Body of pancreas (tissue), 4 donors: Measurements from ENCODE around the gene CASTOR1. TPM values are rescaled to one million over a fixed set of nuclear protein-coding genes. Genes with fewer than 3 reads are reported as not detected.
A peak's percentile ranks its signal among the peaks of the same experiment; 100 is the strongest.

Experiments
- ATAC-seq: fragments of 150-250 bp; one replicate; pipeline ENCODE4 v1.9.1; 2016
- DNase-seq, 4 donors: peaks; one replicate each; pipeline ENCODE4 v3.0.0-alpha.2; 2019
- H3K27ac ChIP-seq, 4 donors: fragments of 200-600 bp; sonication (generic); 1 replicate in 3 of 4; 2 replicates in 1 of 4; pipeline versions ENCODE4 v1.5.1 to v1.6.1; 2016 to 2019; ENCODE audit warnings: mild to moderate bottlenecking in 1 of 4, mixed read lengths in 1 of 4, moderate library complexity in 1 of 4
- H3K27me3 ChIP-seq, 2 donors: fragments of 200-600 bp; sonication (generic); one replicate each; pipeline ENCODE4 v1.6.0; 2016; ENCODE audit warnings: mild to moderate bottlenecking in 1 of 2
- H3K36me3 ChIP-seq, 2 donors: fragments of 200-600 bp; sonication (generic); replicated peaks in 1 of 2; 2 replicates each; pipeline ENCODE4 v1.5.1; 2016; ENCODE audit warnings: low read depth in 2 of 2; ENCODE audit not compliant: insufficient read depth in 1 of 2
- H3K4me1 ChIP-seq: fragments of 200-600 bp; sonication (generic); one replicate; pipeline ENCODE4 v1.6.0; 2016
- H3K4me3 ChIP-seq, 2 donors: fragments of 200-600 bp; sonication (generic); 1 replicate in 1 of 2; 2 replicates in 1 of 2; pipeline ENCODE4 v1.5.1; 2016 to 2019
- H3K9me3 ChIP-seq, 3 donors: fragments of 200-600 bp; sonication (generic); 1 replicate in 2 of 3; 2 replicates in 1 of 3; pipeline ENCODE4 v1.5.1; 2016
- POLR2A ChIP-seq, 3 donors: fragments of 450-650 bp; IDR thresholded peaks; one replicate each; pipeline ENCODE4 v1.6.1; 2016; ENCODE audit warnings: antibody characterized with exemption in 3 of 3, mild to moderate bottlenecking in 2 of 3
- WGBS, 2 donors: methylation state at CpG; one replicate each; pipeline ENCODE4 v1.1.5; 2017; 5-methylcytosine and 5-hydroxymethylcytosine counted together
- intact Hi-C: fragments of 100-400 bp; cut with DNase I; formaldehyde crosslinking; loops from one replicate; pipeline ENCODE4 v1.15.1; 2023
- total RNA-seq, 2 donors: library from RNA; depleted of rRNA; stranded (reverse); fragments of >200 nt; gene quantifications; one replicate each; pipeline ENCODE4 v1.1.0, GENCODE V29; 2016
- TF ChIP-seq, protein P1 (sequence below), 7 experiments: fragments of 450-650 bp in 4 of 7; fragments of 200-600 bp in 3 of 7; sonication (generic) in 3 of 7; IDR thresholded peaks; one replicate each; pipeline ENCODE4 v1.5.1; 2016 to 2019; ENCODE audit warnings: antibody characterized with exemption in 7 of 7

The CASTOR1 gene
- total RNA-seq, 2 donors from 2014 or later: 4.2 to 21.4 TPM

DNA sequence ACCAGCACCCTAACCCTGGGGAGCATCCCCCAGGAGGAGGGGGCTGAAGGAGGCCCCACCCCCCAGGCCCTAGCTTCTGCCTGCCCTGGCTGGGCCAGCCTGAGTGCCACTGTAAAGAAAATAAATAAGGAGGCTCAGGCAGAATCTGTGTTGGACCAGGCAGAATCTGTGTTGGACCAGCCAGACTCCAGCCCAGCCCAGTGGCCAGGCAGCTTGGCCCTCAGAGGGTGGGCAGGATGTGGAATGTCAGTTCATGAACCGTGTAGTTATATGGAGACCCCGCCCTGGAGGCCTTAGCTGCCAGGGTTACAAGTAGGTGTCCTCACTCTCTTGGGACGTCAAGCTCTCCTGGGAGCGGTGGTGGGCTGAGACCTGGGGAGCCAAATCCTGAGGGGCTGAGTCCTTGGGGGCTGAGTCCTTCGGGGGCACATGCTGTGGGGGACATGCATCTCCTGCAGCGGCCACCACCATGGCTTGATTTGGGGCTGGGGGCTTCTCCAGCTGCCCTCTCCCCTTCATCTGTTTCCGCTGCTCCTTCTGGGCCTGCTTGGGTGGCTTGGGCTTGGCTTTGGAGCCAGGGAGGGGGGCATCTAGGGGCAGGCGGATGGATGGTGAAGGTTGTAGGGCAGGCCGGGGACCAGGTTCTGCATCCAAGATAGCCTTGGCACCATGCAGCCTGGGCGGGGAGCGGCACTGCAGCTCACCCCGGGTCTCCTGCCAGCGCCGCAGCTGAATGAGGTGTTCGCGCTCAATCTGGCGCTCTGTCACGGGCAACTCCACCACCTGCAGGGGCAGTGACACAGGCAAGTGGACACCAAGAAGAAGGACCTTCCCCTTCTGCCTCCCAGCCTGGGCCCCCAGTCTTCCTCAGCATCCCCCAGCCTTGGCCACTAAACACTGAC lies 3.0 kb upstream of the CASTOR1 start:
- Histone ChIP-seq H3K36me3 (peaks cover 0 to 7% of the 10 kb centered on the region in 2 donors), H3K27ac (peak overlapping the region; percentile 85 to 90 (median 88)), H3K4me3 (no peak overlapping the region), H3K9me3 (no peaks in the 10 kb centered on the region), H3K4me1 (peaks cover 38% of the 10 kb centered on the region), H3K27me3 (no peaks in the 10 kb centered on the region)
- 90 to 92% methylated on average over 12 to 18 of the region's 18 CpGs for WGBS, 2 donors
- DNase-seq: no peak
- ATAC-seq: no peak
- TF ChIP-seq POLR2A (IDR thresholded peaks at IDR 0.05): no peak
- TF ChIP-seq, protein P1, sequence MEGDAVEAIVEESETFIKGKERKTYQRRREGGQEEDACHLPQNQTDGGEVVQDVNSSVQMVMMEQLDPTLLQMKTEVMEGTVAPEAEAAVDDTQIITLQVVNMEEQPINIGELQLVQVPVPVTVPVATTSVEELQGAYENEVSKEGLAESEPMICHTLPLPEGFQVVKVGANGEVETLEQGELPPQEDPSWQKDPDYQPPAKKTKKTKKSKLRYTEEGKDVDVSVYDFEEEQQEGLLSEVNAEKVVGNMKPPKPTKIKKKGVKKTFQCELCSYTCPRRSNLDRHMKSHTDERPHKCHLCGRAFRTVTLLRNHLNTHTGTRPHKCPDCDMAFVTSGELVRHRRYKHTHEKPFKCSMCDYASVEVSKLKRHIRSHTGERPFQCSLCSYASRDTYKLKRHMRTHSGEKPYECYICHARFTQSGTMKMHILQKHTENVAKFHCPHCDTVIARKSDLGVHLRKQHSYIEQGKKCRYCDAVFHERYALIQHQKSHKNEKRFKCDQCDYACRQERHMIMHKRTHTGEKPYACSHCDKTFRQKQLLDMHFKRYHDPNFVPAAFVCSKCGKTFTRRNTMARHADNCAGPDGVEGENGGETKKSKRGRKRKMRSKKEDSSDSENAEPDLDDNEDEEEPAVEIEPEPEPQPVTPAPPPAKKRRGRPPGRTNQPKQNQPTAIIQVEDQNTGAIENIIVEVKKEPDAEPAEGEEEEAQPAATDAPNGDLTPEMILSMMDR (IDR thresholded peaks at IDR 0.05): no peak
- intact Hi-C loops: no loop called here

GRCh38 chr22:30291058-30291892 lies 2.0 kb upstream of the CASTOR1 start:
- peak; percentile 86 to 96 (median 92) for DNase-seq
- Histone ChIP-seq H3K27me3 (no peaks in the 10 kb centered on the region), H3K36me3 (peaks cover 0 to 7% of the 10 kb centered on the region in 2 donors), H3K4me1 (peaks cover 38% of the 10 kb centered on the region), H3K9me3 (no peaks in the 10 kb centered on the region), H3K4me3 (no peak overlapping the region), H3K27ac (peak overlapping the region; percentile 85 to 90 (median 88))
- intact Hi-C loops: no loop called here
- ATAC-seq: peak; percentile 51
- WGBS, 2 donors: 40 to 48% methylated on average over 3 to 13 of the region's 13 CpGs
- TF ChIP-seq, protein P1 (IDR thresholded peaks at IDR 0.05): no peak
- TF ChIP-seq POLR2A (IDR thresholded peaks at IDR 0.05): peak in 2 of 3 donors; percentile 33 to 40

DNA sequence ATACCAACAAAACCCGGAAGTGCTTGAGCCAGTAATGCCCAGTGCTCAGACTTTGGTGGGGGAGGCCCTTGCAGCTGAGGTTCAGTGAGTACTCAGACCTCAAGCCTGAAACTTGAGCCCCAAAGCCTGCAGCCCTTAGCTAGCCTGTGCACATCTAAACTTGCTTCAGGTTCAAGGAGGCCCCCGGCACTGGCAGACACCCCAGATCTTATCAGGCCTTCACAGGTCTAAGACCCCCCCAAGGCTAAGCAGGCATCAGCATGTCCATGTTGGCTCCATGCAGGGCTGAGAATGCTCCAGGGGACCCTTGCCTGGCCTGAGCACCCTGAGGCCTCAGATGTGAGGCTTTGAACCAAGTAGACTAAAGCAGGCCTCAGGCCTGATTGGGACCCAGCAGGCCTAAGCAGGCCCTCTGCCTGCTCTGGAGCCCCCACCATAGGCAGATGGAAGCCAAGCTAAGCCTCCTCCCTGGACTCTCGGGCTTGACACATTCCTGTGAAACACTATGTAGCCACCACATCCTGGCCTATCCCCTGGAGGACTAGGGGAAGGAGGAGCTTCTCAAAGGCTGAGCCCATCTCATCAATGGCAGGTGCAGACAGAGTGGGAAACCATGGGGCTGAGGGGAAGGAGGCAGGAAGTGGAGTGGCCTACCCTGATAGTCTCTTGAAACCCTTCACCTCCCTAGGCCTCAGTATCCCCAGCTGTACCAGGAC lies 1.2 kb upstream of the CASTOR1 start:
- H3K27ac ChIP-seq: peak overlapping the region; percentile 85 to 90 (median 88)
- WGBS, 2 donors: 42 to 47% methylated on average over 2 to 3 of the region's 3 CpGs
- TF ChIP-seq, protein P1 (IDR thresholded peaks at IDR 0.05): no peak
- no peak for TF ChIP-seq POLR2A (IDR thresholded peaks at IDR 0.05)
- no peaks in the 10 kb centered on the region for H3K27me3 ChIP-seq
- peaks cover 0 to 6% of the 10 kb centered on the region in 2 donors for H3K36me3 ChIP-seq
- H3K9me3 ChIP-seq: no peaks in the 10 kb centered on the region
- no peak overlapping the region for H3K4me3 ChIP-seq
- intact Hi-C loops: no loop called here
- H3K4me1 ChIP-seq: peaks cover 38% of the 10 kb centered on the region
- peak in 1 of 4 donors; percentile 21 for DNase-seq
- ATAC-seq: peak; percentile 2

GRCh38 chr22:30289980-30290313 lies 642 bp upstream of the CASTOR1 start:
- Histone ChIP-seq H3K36me3 (peaks cover 0 to 6% of the 10 kb centered on the region in 2 donors), H3K27ac (peak overlapping the region; percentile 85 to 90 (median 88)), H3K4me1 (peaks cover 38% of the 10 kb centered on the region), H3K4me3 (no peak overlapping the region), H3K9me3 (no peaks in the 10 kb centered on the region), H3K27me3 (no peaks in the 10 kb centered on the region)
- DNase-seq: no peak
- intact Hi-C loops: no loop called here
- TF ChIP-seq POLR2A (IDR thresholded peaks at IDR 0.05): no peak
- TF ChIP-seq, protein P1 (IDR thresholded peaks at IDR 0.05): no peak
- 23 to 25% methylated on average over 4 to 12 of the region's 12 CpGs for WGBS, 2 donors
- peak; percentile 8 for ATAC-seq
